ENCODE measurements around the gene C4orf50.

The C4orf50 gene

GRCh38 chr4:5906191-5906590 is 112.0 kb downstream of the C4orf50 start:
- H3K4me3 ChIP-seq = no peak overlapping the region
- H3K9me3 ChIP-seq = peaks cover 0 to 17% (median 9%) of the 10 kb centered on the region in 3 donors
- intact Hi-C loops (cut with DNase I; ENCODE audit: low total_unique reads) = no loop called here
- no peaks in the 10 kb centered on the region for H3K4me1 ChIP-seq
- DNase-seq = no peak
- no peaks in the 10 kb centered on the region for H3K36me3 ChIP-seq
- TF ChIP-seq, protein P1, sequence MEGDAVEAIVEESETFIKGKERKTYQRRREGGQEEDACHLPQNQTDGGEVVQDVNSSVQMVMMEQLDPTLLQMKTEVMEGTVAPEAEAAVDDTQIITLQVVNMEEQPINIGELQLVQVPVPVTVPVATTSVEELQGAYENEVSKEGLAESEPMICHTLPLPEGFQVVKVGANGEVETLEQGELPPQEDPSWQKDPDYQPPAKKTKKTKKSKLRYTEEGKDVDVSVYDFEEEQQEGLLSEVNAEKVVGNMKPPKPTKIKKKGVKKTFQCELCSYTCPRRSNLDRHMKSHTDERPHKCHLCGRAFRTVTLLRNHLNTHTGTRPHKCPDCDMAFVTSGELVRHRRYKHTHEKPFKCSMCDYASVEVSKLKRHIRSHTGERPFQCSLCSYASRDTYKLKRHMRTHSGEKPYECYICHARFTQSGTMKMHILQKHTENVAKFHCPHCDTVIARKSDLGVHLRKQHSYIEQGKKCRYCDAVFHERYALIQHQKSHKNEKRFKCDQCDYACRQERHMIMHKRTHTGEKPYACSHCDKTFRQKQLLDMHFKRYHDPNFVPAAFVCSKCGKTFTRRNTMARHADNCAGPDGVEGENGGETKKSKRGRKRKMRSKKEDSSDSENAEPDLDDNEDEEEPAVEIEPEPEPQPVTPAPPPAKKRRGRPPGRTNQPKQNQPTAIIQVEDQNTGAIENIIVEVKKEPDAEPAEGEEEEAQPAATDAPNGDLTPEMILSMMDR (IDR thresholded peaks at IDR 0.05) = no peak
- H3K27ac ChIP-seq = no peak overlapping the region
- H3K27me3 ChIP-seq = peaks cover 0 to 28% of the 10 kb centered on the region in 2 donors

- intact Hi-C loops (cut with DNase I; ENCODE audit: low total_unique reads) = no loop called here
- TF ChIP-seq, protein P1 (IDR thresholded peaks at IDR 0.05) = no peak
Measured at GRCh38 chr4:5905714-5906113, 112.5 kb downstream of the C4orf50 start.

DNA sequence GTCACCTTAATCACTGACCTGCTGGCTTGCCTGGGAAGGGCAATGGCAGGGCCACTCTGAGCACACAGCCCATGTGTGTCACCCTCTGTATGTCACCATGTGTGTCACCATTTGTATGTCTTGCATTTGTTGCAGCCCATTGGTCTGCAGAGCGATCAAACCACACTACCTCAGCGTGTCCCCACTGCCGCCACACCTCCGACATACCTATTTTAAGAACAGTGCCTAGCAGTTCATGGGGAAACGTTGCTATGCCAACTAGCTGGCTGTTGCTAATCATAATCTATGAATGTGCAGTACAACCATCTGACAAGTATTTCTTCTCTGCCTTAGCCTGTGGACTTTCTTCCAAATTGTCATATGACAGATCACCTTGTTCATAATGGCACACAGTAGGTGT is 117.4 kb downstream of the C4orf50 start:
- Histone ChIP-seq H3K27me3 (peaks cover 0 to 32% of the 10 kb centered on the region in 2 donors), H3K27ac (no peak overlapping the region), H3K4me3 (no peak overlapping the region), H3K36me3 (no peaks in the 10 kb centered on the region), H3K9me3 (peaks cover 0 to 4% (median 0%) of the 10 kb centered on the region in 3 donors), H3K4me1 (no peaks in the 10 kb centered on the region)
- DNase-seq = peak in 1 of 2 donors; percentile 39
- TF ChIP-seq, protein P1 (IDR thresholded peaks at IDR 0.05) = no peak
- intact Hi-C loops (cut with DNase I; ENCODE audit: low total_unique reads) = no loop called here

More at GRCh38 chr4:5905714-5906113, 112.5 kb downstream of the C4orf50 start:
- Histone ChIP-seq H3K27ac (no peak overlapping the region), H3K4me3 (no peak overlapping the region), H3K4me1 (no peaks in the 10 kb centered on the region), H3K36me3 (no peaks in the 10 kb centered on the region), H3K27me3 (peaks cover 0 to 28% of the 10 kb centered on the region in 2 donors), H3K9me3 (peaks cover 0 to 17% (median 9%) of the 10 kb centered on the region in 3 donors)
- DNase-seq = no peak

- no peak overlapping the region for H3K27ac ChIP-seq
- no peaks in the 10 kb centered on the region for H3K4me1 ChIP-seq
- peaks cover 0 to 4% (median 0%) of the 10 kb centered on the region in 3 donors for H3K9me3 ChIP-seq
- peaks cover 0 to 35% of the 10 kb centered on the region in 2 donors for H3K27me3 ChIP-seq
- intact Hi-C loops (cut with DNase I; ENCODE audit: low total_unique reads) = no loop called here
- no peaks in the 10 kb centered on the region for H3K36me3 ChIP-seq
- no peak overlapping the region for H3K4me3 ChIP-seq
- peak in 1 of 2 donors; percentile 11 for DNase-seq
- TF ChIP-seq, protein P1 (IDR thresholded peaks at IDR 0.05) = no peak
Measured at GRCh38 chr4:5899881-5900280, 118.3 kb downstream of the C4orf50 start.

- Histone ChIP-seq H3K36me3 (no peaks in the 10 kb centered on the region), H3K4me1 (no peaks in the 10 kb centered on the region), H3K9me3 (peaks cover 0 to 4% (median 0%) of the 10 kb centered on the region in 3 donors), H3K27me3 (peaks cover 0 to 35% of the 10 kb centered on the region in 2 donors), H3K27ac (no peak overlapping the region), H3K4me3 (no peak overlapping the region)
- DNase-seq = no peak
- TF ChIP-seq, protein P1 (IDR thresholded peaks at IDR 0.05) = no peak
- intact Hi-C loops (cut with DNase I; ENCODE audit: low total_unique reads) = no loop called here
Measured at GRCh38 chr4:5899396-5899795, 118.8 kb downstream of the C4orf50 start.

GRCh38 chr4:5897674-5898073 is 120.6 kb downstream of the C4orf50 start:
- H3K4me1 ChIP-seq = peaks cover 0 to 5% (median 0%) of the 10 kb centered on the region in 4 donors

More at GRCh38 chr4:5897674-5898073, 120.6 kb downstream of the C4orf50 start:
- TF ChIP-seq, protein P1 (IDR thresholded peaks at IDR 0.05) = no peak
- intact Hi-C loops (cut with DNase I; ENCODE audit: low total_unique reads) = no loop called here
- H3K27me3 ChIP-seq = peaks cover 0 to 39% of the 10 kb centered on the region in 2 donors
- H3K4me3 ChIP-seq = no peak overlapping the region
- no peak overlapping the region for H3K27ac ChIP-seq
- no peak for DNase-seq
- H3K36me3 ChIP-seq = no peaks in the 10 kb centered on the region
- peaks cover 0 to 4% (median 0%) of the 10 kb centered on the region in 3 donors for H3K9me3 ChIP-seq
